Measurements from ENCODE around the gene LTBP1. TPM values are rescaled to one million over a fixed set of nuclear protein-coding genes. Genes with fewer than 3 reads are reported as not detected.

The LTBP1 gene
- total RNA-seq, 2 experiments from 2014 or later = 0.19 to 0.23 TPM

DNA sequence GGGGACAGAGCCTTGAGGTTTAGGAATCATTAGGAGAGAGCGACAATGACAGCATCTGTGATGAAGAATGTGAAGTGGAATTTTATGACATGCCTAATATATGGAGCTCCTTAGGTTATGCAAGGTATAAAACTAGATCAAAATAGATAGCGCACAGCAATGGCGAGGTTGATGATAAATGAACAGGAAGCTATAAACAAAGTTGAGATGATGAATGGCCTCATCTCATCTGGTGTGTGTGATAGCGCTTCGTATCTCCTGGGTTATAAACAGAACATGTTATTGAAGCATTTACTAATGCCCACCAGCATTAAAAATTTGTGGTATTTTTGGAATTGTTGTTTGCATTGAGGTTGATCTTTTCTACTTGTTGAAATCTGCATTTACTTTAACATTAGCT, 231.5 kb downstream of the LTBP1 start:
- Mint-ChIP-seq H3K36me3 (no peaks in the 10 kb centered on the region), H3K4me1 (no peaks in the 10 kb centered on the region), H3K27ac (no peak overlapping the region), H3K27me3 (peaks cover 5% of the 10 kb centered on the region), H3K4me3 (no peak overlapping the region), H3K9me3 (no peaks in the 10 kb centered on the region)
- no peak for DNase-seq
- POLR2A ChIA-PET = no interaction called here
- no peak for ATAC-seq (ENCODE audit: low read depth)

GRCh38 chr2:33180915-33181314, 234.2 kb downstream of the LTBP1 start:
- Mint-ChIP-seq H3K36me3 (no peaks in the 10 kb centered on the region), H3K9me3 (no peaks in the 10 kb centered on the region), H3K27ac (no peak overlapping the region), H3K4me1 (no peaks in the 10 kb centered on the region), H3K27me3 (peaks cover 5% of the 10 kb centered on the region), H3K4me3 (no peak overlapping the region)
- DNase-seq (no peak), ATAC-seq (ENCODE audit: low read depth) (no peak)
- POLR2A ChIA-PET = no interaction called here

- Mint-ChIP-seq H3K4me3 (no peak overlapping the region), H3K4me1 (no peaks in the 10 kb centered on the region), H3K27me3 (peaks cover 5% of the 10 kb centered on the region), H3K9me3 (no peaks in the 10 kb centered on the region), H3K27ac (no peak overlapping the region), H3K36me3 (no peaks in the 10 kb centered on the region)
- ATAC-seq (ENCODE audit: low read depth) = no peak
- POLR2A ChIA-PET = no interaction called here
- no peak for DNase-seq
Observed at GRCh38 chr2:33181466-33181865, 234.7 kb downstream of the LTBP1 start.

DNA sequence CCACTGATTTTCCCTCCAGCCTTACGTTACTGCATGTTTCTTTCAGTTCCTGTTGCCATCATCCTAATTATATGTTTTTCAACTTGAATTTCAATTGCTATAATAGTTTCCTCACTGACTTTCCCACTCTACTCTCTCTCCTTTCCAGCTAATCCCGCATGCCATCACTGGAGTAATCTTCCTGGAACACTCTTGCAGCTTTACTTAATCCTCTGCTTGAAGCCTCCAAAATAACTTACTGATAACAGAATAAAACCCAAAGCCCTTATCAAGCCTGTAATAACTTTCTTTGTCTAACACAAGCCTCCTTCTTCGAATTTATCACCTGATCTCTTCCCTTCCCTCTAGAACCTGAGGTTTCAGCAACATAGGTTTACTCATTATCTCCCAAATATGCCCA, 237.3 kb downstream of the LTBP1 start:
- no peaks in the 10 kb centered on the region for H3K4me1 Mint-ChIP-seq
- POLR2A ChIA-PET = no interaction called here
- ATAC-seq (ENCODE audit: low read depth) (no peak), DNase-seq (no peak)
- H3K4me3 Mint-ChIP-seq = no peak overlapping the region
- no peak overlapping the region for H3K27ac Mint-ChIP-seq
- H3K36me3 Mint-ChIP-seq = no peaks in the 10 kb centered on the region
- H3K9me3 Mint-ChIP-seq = no peaks in the 10 kb centered on the region
- H3K27me3 Mint-ChIP-seq = peaks cover under 1% of the 10 kb centered on the region

DNA sequence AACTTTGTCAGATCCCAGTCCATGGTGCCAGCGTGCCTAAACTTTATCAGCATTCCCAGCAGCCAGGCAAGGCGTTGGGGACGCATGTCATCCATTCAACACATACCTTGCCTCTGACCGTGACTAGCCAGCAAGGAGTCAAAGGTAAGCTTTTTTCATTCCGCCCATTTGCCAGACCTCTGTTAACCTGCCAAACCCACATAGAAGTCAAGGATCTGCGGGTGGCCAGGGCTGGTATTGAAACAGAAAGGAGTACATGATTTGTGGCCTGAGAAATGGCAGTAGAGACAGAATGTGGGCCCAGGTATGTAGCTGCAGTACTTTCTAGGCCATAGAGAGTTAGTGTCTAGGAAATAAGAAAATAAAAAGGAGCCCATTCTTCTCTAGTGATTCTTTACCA, 240.2 kb downstream of the LTBP1 start:
- no peaks in the 10 kb centered on the region for H3K4me1 Mint-ChIP-seq

GRCh38 chr2:33188799-33189198, 242.0 kb downstream of the LTBP1 start:
- Mint-ChIP-seq H3K9me3 (no peaks in the 10 kb centered on the region), H3K27ac (no peak overlapping the region), H3K27me3 (peaks cover 4% of the 10 kb centered on the region), H3K36me3 (no peaks in the 10 kb centered on the region), H3K4me3 (no peak overlapping the region), H3K4me1 (no peaks in the 10 kb centered on the region)
- ATAC-seq (ENCODE audit: low read depth) = no peak
- POLR2A ChIA-PET = no interaction called here
- no peak for DNase-seq

More for the DNA sequence above, 240.2 kb downstream of the LTBP1 start:
- H3K4me3 Mint-ChIP-seq = no peak overlapping the region
- ATAC-seq (ENCODE audit: low read depth) (no peak), DNase-seq (no peak)
- POLR2A ChIA-PET = no interaction called here
- H3K27me3 Mint-ChIP-seq = peaks cover 4% of the 10 kb centered on the region
- H3K27ac Mint-ChIP-seq = no peak overlapping the region
- no peaks in the 10 kb centered on the region for H3K9me3 Mint-ChIP-seq
- no peaks in the 10 kb centered on the region for H3K36me3 Mint-ChIP-seq

DNA sequence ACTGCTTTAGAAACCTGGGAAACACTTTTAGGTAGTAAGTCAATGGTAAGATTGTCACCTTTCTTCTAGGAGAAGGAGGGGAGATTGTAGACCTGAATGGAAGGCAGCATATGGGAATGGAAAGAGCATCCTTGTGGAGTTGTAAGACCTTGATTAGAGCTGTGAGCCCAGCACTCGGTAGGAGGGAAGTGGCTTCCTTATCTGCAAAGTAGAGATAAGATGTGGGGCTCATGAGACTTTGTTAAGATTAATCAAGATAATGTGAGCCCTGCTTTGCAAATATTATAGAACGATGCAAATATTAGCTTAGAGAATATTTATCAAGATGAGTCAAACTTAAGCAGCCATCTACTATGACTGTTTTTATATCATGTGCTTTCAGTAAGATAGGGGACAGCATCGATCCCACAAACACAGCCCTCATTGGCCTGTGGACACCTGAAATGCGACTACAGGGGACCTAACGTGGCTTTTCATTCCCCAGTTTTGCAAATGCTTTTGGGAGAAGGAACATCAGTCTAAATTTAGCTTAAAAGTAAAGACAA, 243.7 kb downstream of the LTBP1 start:
- Mint-ChIP-seq H3K4me1 (no peaks in the 10 kb centered on the region), H3K27me3 (peaks cover 4% of the 10 kb centered on the region)
- no peak for DNase-seq

GRCh38 chr2:33195891-33196290, 249.1 kb downstream of the LTBP1 start:
- Mint-ChIP-seq H3K9me3 (no peaks in the 10 kb centered on the region), H3K4me1 (no peaks in the 10 kb centered on the region), H3K36me3 (no peaks in the 10 kb centered on the region), H3K4me3 (no peak overlapping the region), H3K27me3 (no peaks in the 10 kb centered on the region), H3K27ac (no peak overlapping the region)
- POLR2A ChIA-PET = no interaction called here
- no peak for ATAC-seq (ENCODE audit: low read depth)
- DNase-seq = no peak

More for the DNA sequence above, 243.7 kb downstream of the LTBP1 start:
- Mint-ChIP-seq H3K9me3 (no peaks in the 10 kb centered on the region), H3K4me3 (no peak overlapping the region), H3K27ac (no peak overlapping the region), H3K36me3 (no peaks in the 10 kb centered on the region)
- no peak for ATAC-seq (ENCODE audit: low read depth)
- POLR2A ChIA-PET = no interaction called here

GRCh38 chr2:33196700-33197099, 249.9 kb downstream of the LTBP1 start:
- H3K4me1 Mint-ChIP-seq = no peaks in the 10 kb centered on the region
- H3K27me3 Mint-ChIP-seq = no peaks in the 10 kb centered on the region
- no peak overlapping the region for H3K4me3 Mint-ChIP-seq
- H3K27ac Mint-ChIP-seq = no peak overlapping the region
- H3K36me3 Mint-ChIP-seq = no peaks in the 10 kb centered on the region
- POLR2A ChIA-PET = no interaction called here
- ATAC-seq (ENCODE audit: low read depth) (no peak), DNase-seq (no peak)
- H3K9me3 Mint-ChIP-seq = no peaks in the 10 kb centered on the region

DNA sequence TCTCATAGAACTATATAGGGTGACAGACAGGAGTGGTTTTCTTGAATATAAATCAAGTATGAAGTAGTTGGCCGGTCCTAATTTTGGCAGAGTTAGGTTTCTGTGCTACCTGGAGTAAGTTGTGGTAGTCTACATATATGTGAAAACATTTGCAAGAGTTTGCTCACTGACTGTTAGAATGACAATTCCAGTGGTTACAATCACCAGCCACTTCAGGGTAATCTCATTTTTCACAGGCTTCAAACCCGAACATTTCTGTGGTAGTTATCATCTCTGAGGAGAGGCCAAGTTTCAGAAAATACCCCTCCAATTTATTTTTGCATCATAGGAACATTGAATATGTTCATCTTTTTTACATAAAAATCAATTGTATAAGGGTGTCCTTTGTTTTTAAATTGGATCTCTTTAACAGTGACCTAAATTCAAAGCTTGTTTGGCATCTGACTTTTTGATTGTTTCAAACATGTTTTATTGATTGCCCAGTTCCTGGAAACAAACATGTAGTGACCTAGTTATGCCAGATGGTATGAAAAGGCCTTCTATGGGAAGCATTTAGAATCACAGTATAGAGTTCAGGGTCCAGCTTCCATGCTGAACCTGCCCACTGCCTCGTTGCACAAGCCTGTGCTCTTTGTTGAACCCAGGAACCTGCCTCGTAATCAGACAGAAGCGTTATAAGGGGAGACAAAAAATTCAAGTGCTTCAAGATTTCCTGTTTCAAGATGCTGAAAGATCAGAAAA, 250.6 kb downstream of the LTBP1 start:
- Mint-ChIP-seq H3K27ac (no peak overlapping the region), H3K27me3 (no peaks in the 10 kb centered on the region), H3K4me1 (no peaks in the 10 kb centered on the region), H3K4me3 (no peak overlapping the region), H3K9me3 (no peaks in the 10 kb centered on the region), H3K36me3 (no peaks in the 10 kb centered on the region)
- DNase-seq (no peak), ATAC-seq (ENCODE audit: low read depth) (no peak)
- POLR2A ChIA-PET = no interaction called here

DNA sequence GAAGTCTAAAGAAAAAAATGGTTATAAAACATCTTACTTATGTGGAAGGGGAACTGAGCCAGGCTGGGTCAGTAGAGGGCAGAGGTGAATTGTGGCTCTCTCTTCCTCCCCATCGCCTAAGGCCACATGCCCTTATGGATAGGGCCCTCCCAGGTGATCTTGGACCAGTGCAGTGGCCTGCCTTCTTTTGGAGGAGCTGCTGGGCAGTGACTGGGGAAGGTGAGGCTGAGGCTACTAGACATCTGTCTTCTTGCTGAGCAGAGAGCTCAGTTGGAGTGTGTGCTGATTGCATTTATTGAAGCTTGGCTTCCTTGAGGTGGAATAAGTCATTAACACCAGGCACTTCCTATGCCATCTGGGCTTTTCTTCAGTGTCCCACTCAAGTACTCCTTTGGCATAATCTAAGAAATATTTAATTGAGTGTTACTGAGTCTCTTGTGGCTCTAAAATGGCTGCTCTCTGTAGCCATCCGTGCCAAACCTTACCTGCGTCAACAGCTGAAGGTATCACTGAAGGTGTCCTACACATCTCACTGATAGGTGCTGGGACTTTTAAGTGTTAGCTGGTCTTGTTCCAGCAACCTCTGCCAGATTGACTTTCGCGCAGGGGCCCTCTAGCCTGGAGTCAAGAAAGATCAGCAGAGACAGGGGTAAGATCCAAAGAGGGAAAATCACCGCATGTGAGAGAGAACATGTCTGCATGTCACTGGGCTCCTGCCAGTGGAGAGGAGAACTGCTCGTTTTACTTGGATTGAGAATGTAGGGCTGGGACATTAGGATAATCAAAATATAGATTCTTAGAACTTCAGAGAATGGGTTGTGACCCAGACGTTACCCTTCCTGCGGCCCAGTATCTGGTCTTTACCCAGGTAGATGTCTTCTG, 256.1 kb downstream of the LTBP1 start:
- Mint-ChIP-seq H3K9me3 (no peaks in the 10 kb centered on the region), H3K4me1 (no peaks in the 10 kb centered on the region), H3K27ac (no peak overlapping the region), H3K4me3 (no peak overlapping the region), H3K27me3 (peaks cover 2% of the 10 kb centered on the region), H3K36me3 (no peaks in the 10 kb centered on the region)
- ATAC-seq (ENCODE audit: low read depth) (no peak), DNase-seq (no peak)
- POLR2A ChIA-PET = no interaction called here

DNA sequence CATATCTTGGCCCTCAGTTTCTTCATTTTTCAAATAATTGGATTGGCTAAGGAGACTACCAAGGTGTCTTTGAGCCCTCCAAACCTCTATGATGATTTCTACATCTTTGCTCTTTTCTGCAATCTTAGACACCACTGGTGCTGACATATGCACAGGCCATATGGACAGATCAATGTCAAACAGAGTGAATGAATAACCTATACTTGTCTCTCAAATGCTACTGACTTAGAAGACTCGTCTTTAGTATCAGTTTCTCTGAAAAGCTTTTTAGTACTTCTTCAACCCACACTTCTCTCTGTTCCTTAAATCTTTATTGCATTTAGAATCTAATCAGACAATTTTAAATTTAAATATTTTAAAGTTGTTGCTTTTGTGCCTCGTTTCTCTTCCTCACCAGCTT, 258.2 kb downstream of the LTBP1 start:
- DNase-seq (no peak), ATAC-seq (ENCODE audit: low read depth) (no peak)
- H3K36me3 Mint-ChIP-seq = no peaks in the 10 kb centered on the region
- no peaks in the 10 kb centered on the region for H3K4me1 Mint-ChIP-seq
- H3K27ac Mint-ChIP-seq = no peak overlapping the region
- POLR2A ChIA-PET = no interaction called here
- H3K9me3 Mint-ChIP-seq = no peaks in the 10 kb centered on the region
- H3K27me3 Mint-ChIP-seq = peaks cover 2% of the 10 kb centered on the region
- no peak overlapping the region for H3K4me3 Mint-ChIP-seq

GRCh38 chr2:33205693-33206434, 259.1 kb downstream of the LTBP1 start:
- H3K4me3 Mint-ChIP-seq = no peak overlapping the region
- H3K36me3 Mint-ChIP-seq = no peaks in the 10 kb centered on the region
- DNase-seq (no peak), ATAC-seq (ENCODE audit: low read depth) (no peak)
- H3K27me3 Mint-ChIP-seq = peaks cover 2% of the 10 kb centered on the region
- H3K27ac Mint-ChIP-seq = no peak overlapping the region
- no peaks in the 10 kb centered on the region for H3K9me3 Mint-ChIP-seq
- POLR2A ChIA-PET = no interaction called here
- no peaks in the 10 kb centered on the region for H3K4me1 Mint-ChIP-seq
